AG10803 (cell line): Measurements from ENCODE around the gene EPHB1.

Experiments
- DNase-seq: peaks from one replicate; pipeline ENCODE4 v3.0.0; 2010; ENCODE audit warnings: low read depth
- H3K4me3 ChIP-seq: 2 replicates; pipeline ENCODE4 v1.5.1; 2011; ENCODE audit warnings: mild to moderate bottlenecking, low read length, control low read depth
- TF ChIP-seq, protein P1 (sequence below): conservative IDR thresholded peaks from 2 replicates; pipeline ENCODE4 v1.5.1; 2011; ENCODE audit warnings: mild to moderate bottlenecking, low read length, control low read depth, inconsistent platforms

The EPHB1 gene

DNA sequence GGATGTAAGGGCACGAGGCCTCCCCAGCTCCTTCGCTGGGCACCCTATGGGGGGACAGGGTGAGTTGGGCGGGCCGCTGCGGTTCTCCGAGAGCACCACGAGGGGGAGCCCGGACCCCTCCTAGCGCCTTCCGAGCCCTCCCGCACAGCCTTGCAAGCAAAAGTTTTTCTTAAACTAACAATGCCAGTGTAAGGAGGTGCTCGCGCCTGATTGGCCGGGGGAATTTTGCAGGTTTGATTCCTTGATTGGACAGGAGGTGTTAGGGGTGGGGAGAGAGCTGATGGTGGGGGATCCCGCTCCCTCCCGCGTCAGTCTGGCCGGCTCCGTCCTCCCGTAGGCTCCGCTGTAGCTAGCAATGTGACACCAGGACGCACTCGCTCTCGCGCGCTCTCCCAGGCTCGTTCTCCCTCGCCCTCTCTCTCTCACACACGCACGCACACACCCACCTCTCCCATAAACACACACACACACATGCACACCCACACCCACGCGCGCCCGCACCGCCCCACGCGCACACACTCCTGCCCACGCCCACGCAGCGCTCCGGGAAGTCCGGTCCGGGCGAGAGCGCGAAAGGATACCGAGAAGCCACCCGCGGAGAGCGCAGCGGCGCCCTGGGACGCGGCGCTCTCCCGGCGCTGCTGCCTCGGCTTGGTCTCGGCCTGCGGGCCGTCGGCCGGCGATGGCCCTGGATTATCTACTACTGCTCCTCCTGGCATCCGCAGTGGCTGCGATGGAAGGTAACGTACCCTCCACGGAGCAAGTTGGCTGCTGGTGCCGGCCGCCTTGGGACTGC is at the start of gene EPHB1:
TSS of gene EPHB1 (plus strand) at position 311 of the 796 bp plus-strand sequence.
- TF ChIP-seq, protein P1, sequence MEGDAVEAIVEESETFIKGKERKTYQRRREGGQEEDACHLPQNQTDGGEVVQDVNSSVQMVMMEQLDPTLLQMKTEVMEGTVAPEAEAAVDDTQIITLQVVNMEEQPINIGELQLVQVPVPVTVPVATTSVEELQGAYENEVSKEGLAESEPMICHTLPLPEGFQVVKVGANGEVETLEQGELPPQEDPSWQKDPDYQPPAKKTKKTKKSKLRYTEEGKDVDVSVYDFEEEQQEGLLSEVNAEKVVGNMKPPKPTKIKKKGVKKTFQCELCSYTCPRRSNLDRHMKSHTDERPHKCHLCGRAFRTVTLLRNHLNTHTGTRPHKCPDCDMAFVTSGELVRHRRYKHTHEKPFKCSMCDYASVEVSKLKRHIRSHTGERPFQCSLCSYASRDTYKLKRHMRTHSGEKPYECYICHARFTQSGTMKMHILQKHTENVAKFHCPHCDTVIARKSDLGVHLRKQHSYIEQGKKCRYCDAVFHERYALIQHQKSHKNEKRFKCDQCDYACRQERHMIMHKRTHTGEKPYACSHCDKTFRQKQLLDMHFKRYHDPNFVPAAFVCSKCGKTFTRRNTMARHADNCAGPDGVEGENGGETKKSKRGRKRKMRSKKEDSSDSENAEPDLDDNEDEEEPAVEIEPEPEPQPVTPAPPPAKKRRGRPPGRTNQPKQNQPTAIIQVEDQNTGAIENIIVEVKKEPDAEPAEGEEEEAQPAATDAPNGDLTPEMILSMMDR = peak; percentile 85
- peak; percentile 96 for DNase-seq
- H3K4me3 ChIP-seq = peak within 1 kb of the TSS; percentile 68

GRCh38 chr3:134748698-134749097 is 46.4 kb upstream of the EPHB1 start:
- H3K4me3 ChIP-seq = no peak overlapping the region
- no peak for DNase-seq
- TF ChIP-seq, protein P1 = no peak

DNA sequence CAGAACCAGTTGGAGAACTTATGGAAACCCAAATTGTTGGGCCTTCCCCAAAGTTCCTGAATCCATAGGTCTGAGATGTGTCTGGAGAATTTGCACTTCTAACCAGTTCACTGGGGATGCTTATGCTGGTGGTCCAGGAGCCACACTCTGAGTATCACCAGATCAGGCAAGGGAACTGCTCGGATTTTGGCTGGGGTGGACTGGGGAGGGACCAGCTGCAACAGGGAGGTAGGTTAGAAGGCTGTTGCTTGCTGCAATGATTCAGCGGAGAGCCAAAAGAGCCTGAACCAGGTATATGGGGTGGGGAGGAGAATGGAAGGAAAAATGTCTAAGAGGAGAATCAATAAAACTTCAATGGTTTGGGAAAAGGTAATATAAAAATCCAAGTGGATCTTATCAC is 45.9 kb upstream of the EPHB1 start:
- TF ChIP-seq, protein P1 = no peak
- DNase-seq = no peak
- H3K4me3 ChIP-seq = no peak overlapping the region

DNA sequence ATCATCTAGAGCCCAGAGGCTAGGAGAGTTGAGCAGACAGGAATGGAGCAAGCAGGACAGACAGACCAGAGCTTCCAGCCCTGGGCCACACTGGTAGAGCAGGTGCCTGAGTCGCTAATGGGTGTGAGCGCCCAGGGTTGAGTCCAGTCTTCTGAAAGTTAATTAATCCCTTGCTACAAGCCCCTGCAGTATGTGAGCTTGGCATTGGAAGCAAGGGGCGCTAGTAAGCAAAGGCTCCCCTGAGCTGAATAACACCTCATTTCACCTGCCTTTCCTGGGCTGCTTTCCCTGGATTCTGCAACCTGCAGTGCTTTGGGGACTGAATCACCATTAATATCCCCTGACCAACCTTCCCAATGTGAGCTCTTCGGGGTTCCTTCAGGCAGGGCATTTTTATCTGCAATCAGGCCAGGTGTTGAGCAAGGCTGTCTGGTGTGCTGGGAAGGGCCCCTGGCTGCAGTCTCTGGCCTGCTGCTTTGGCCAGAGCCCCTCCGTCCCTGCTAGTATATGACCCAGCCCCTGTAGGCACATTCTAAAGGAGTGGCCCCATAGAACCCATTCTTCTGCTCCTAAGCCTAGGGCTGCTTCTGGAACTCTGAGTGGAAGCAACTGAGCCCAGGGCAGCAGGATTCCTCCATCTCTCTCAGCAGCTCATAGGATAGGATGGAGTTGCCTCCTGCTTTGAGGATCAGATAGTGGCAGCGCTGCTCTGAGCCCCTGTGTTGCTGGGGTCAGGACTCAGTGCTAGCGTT is 45.1 kb upstream of the EPHB1 start:
- DNase-seq = no peak
- H3K4me3 ChIP-seq = no peak overlapping the region
- TF ChIP-seq, protein P1 = no peak

- no peak overlapping the region for H3K4me3 ChIP-seq
- peak; percentile 20 for DNase-seq
- TF ChIP-seq, protein P1 = no peak
These were observed 43.2 kb upstream of the EPHB1 start for GRCh38 chr3:134751831-134752230.

DNA sequence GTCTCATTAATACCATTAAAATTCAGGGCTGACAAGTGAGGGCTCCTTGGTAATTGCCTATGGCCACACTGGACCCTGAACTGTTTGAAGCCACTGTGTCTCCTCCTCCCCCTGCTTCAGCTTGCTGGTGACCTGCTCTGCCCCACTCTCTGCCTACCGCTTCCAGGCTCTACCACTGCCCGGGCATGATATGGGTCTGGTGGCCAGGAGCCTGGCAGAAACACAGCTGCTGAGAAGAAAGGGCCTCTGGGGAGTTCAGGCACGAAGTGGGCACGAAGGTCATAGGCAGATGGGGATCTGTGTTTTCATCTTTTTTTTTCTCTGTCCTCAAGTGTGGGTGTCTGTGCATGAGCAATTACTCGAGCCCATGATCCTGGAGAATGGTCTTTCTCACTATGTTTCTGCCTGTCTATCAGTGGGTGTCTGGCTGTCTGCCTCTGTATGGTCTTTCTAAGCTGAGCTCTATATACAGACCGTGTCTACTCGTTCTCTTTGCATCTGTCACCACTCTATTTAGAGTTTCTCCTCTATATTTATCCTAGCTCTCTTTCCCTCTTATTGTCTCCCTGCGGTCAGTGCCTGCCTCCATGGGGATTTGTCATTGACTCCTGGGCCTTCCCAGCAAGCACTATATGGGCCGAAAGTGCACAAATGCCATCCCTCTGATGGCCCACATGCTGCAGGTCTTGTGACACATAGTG is 42.1 kb upstream of the EPHB1 start:
- TF ChIP-seq, protein P1 = no peak
- no peak for DNase-seq

More for the DNA sequence above, 42.1 kb upstream of the EPHB1 start:
- no peak overlapping the region for H3K4me3 ChIP-seq
